ENCODE measurements around the gene PALM. TPM values are rescaled to one million over a fixed set of nuclear protein-coding genes. Genes with fewer than 3 reads are reported as not detected.

PALM gene
- total and polyA plus RNA-seq, 4 donors: 16.2 to 45.7 (median 28.1) TPM

- no peak overlapping the region for H3K9ac ChIP-seq (ENCODE audit: insufficient read depth in 1 of 2, low read length in 2 of 2)
- peak overlapping the region; percentile 9 for H3K4me3 ChIP-seq
- H3K27ac ChIP-seq (ENCODE audit: low read depth in 1 of 2, low read length in 1 of 2): peak overlapping the region; percentile 63 to 78
- no peaks in the 10 kb centered on the region for H3K9me3 ChIP-seq (ENCODE audit: control insufficient read depth in 4 of 4, insufficient read depth in 3 of 4, low read length in 3 of 4)
- no peaks in the 10 kb centered on the region for H3K36me3 ChIP-seq (ENCODE audit: control insufficient read depth in 4 of 4, insufficient read depth in 4 of 4, low read length in 4 of 4)
- WGBS, 2 donors: 39 to 58% methylated on average over 29 to 30 of the region's 30 CpGs
- peaks cover 0 to 17% (median 11%) of the 10 kb centered on the region in 5 donors for H3K4me1 ChIP-seq (ENCODE audit: control insufficient read depth in 5 of 5, insufficient read depth in 5 of 5, low read length in 5 of 5)
- H3K27me3 ChIP-seq (ENCODE audit: control insufficient read depth in 3 of 3, insufficient read depth in 3 of 3, low read length in 2 of 3): no peaks in the 10 kb centered on the region
- no peak for ATAC-seq (ENCODE audit: insufficient read depth, low FRiP score)
- DNase-seq: no peak
- TF ChIP-seq CTCF (IDR thresholded peaks at IDR 0.05; ENCODE audit: control extremely low read depth, extremely low read depth): no peak
Measured at GRCh38 chr19:782878-783668, 74.3 kb downstream of the PALM start.

- H3K36me3 ChIP-seq (ENCODE audit: control insufficient read depth in 4 of 4, insufficient read depth in 4 of 4, low read length in 4 of 4): no peaks in the 10 kb centered on the region
- H3K9ac ChIP-seq (ENCODE audit: insufficient read depth in 1 of 2, low read length in 2 of 2): no peak overlapping the region
- H3K4me1 ChIP-seq (ENCODE audit: control insufficient read depth in 5 of 5, insufficient read depth in 5 of 5, low read length in 5 of 5): peaks cover 0 to 25% (median 17%) of the 10 kb centered on the region in 5 donors
- H3K9me3 ChIP-seq (ENCODE audit: control insufficient read depth in 4 of 4, insufficient read depth in 3 of 4, low read length in 3 of 4): no peaks in the 10 kb centered on the region
- peak overlapping the region in 1 of 2 donors; percentile 50 for H3K27ac ChIP-seq (ENCODE audit: low read depth in 1 of 2, low read length in 1 of 2)
- ATAC-seq (ENCODE audit: insufficient read depth, low FRiP score) (no peak), DNase-seq (no peak)
- H3K4me3 ChIP-seq: no peak overlapping the region
- 50 to 78% methylated on average over 13 of the region's 13 CpGs for WGBS, 2 donors
- no peaks in the 10 kb centered on the region for H3K27me3 ChIP-seq (ENCODE audit: control insufficient read depth in 3 of 3, insufficient read depth in 3 of 3, low read length in 2 of 3)
- TF ChIP-seq CTCF (IDR thresholded peaks at IDR 0.05; ENCODE audit: control extremely low read depth, extremely low read depth): no peak
Measured at GRCh38 chr19:784541-784940, 75.8 kb downstream of the PALM start.

GRCh38 chr19:787536-787935 is 78.8 kb downstream of the PALM start:
- Histone ChIP-seq H3K9me3 (ENCODE audit: control insufficient read depth in 4 of 4, insufficient read depth in 3 of 4, low read length in 3 of 4) (no peaks in the 10 kb centered on the region), H3K27me3 (ENCODE audit: control insufficient read depth in 3 of 3, insufficient read depth in 3 of 3, low read length in 2 of 3) (no peaks in the 10 kb centered on the region), H3K4me1 (ENCODE audit: control insufficient read depth in 5 of 5, insufficient read depth in 5 of 5, low read length in 5 of 5) (peaks cover 0 to 20% (median 16%) of the 10 kb centered on the region in 5 donors), H3K36me3 (ENCODE audit: control insufficient read depth in 4 of 4, insufficient read depth in 4 of 4, low read length in 4 of 4) (no peaks in the 10 kb centered on the region), H3K27ac (ENCODE audit: low read depth in 1 of 2, low read length in 1 of 2) (peak overlapping the region in 1 of 2 donors; percentile 21), H3K4me3 (no peak overlapping the region), H3K9ac (ENCODE audit: insufficient read depth in 1 of 2, low read length in 2 of 2) (no peak overlapping the region)
- DNase-seq: no peak
- ATAC-seq (ENCODE audit: insufficient read depth, low FRiP score): no peak
- no peak for TF ChIP-seq CTCF (IDR thresholded peaks at IDR 0.05; ENCODE audit: control extremely low read depth, extremely low read depth)
- WGBS, 2 donors: 89% methylated on average over 16 of the region's 16 CpGs

All from lung (tissue), 12 donors.